ENCODE results near the gene MAP1LC3B2. TPM values are rescaled to one million over a fixed set of nuclear protein-coding genes. Genes with fewer than 3 reads are reported as not detected.

MAP1LC3B2 gene
- total RNA-seq, result 0.46 TPM

GRCh38 chr12:116559162-116559935 is at the start of gene MAP1LC3B2:
Gene MAP1LC3B2 (plus strand): TSS chr12:116559381. CDS start chr12:116575943, 16,562 bp downstream.
- peak; percentile 62 for DNase-seq (ENCODE audit: low spot score)

DNA sequence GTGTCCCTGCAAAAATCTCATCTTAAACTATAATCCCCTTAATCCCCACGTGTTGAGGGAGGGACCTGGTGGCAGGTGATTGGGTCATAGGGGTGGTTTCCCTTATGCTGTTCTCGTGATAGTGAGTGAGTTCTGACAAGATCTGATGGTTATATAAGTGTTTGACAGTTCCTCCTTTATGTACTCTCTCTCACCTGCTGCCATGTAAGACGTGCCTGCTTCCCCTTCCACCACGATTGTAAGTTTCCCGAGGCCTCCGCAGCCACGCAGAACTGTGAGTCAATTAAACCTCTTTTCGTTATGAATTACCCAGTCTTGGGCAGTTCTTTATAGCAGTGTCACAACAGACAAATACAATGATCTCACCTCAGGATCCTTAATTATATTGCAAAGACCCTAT is 45.2 kb upstream of the MAP1LC3B2 start:
- no peak for DNase-seq (ENCODE audit: low spot score)

GRCh38 chr12:116515684-116516083 is 43.5 kb upstream of the MAP1LC3B2 start:
- no peak for DNase-seq (ENCODE audit: low spot score)

GRCh38 chr12:116516657-116517056 is 42.5 kb upstream of the MAP1LC3B2 start:
- DNase-seq (ENCODE audit: low spot score), result no peak

- no peak for DNase-seq (ENCODE audit: low spot score)
Measured at GRCh38 chr12:116517431-116518045, 41.6 kb upstream of the MAP1LC3B2 start.

GRCh38 chr12:116520225-116520760 is 38.9 kb upstream of the MAP1LC3B2 start:
- no peak for DNase-seq (ENCODE audit: low spot score)

- DNase-seq (ENCODE audit: low spot score), result no peak
Measured at GRCh38 chr12:116520801-116521471, 38.2 kb upstream of the MAP1LC3B2 start.

- DNase-seq (ENCODE audit: low spot score), result no peak
Measured at GRCh38 chr12:116524311-116524710, 34.9 kb upstream of the MAP1LC3B2 start.

- no peak for DNase-seq (ENCODE audit: low spot score)
Measured at GRCh38 chr12:116524964-116525379, 34.2 kb upstream of the MAP1LC3B2 start.

- DNase-seq (ENCODE audit: low spot score), result peak; percentile 51
Measured at GRCh38 chr12:116525418-116526001, 33.7 kb upstream of the MAP1LC3B2 start.

DNA sequence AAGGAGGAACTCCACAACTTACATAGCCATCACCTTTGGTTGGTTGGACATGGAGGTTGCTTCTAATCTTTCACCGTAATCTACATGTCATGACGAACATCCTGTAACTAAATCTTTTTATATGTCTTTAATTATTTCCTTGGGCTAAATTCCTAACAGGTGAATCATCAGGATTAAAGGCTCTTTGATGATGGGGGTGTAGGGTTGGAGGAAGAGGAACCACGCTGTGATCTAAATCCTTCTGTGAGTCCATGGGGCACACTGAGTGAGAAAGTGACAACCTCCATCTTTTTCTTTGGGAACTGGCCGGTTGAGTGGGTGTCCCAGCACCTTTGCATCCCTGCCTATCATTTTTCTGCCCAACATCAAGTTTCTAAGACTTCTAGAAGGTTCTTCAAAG is 31.1 kb upstream of the MAP1LC3B2 start:
- DNase-seq (ENCODE audit: low spot score), result no peak

DNA sequence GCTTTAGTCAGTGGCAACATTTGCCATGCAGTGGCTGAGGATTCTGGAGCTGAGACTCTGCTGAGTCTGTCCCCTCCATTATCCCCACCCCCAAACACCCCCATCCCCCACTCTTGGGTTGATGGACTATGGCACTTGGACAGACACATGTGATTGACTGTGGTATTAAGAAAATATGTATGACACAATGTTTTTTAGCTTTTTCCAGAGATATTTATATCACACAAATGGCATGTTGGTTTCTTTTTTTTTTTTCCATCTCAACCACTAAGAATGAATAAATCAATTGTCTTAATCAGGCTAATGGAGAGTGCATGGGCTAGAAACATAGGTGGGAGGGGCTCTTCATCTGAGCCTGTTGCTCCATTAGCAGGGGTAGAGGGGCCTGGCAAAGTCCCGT is 30.7 kb upstream of the MAP1LC3B2 start:
- DNase-seq (ENCODE audit: low spot score), result no peak

DNA sequence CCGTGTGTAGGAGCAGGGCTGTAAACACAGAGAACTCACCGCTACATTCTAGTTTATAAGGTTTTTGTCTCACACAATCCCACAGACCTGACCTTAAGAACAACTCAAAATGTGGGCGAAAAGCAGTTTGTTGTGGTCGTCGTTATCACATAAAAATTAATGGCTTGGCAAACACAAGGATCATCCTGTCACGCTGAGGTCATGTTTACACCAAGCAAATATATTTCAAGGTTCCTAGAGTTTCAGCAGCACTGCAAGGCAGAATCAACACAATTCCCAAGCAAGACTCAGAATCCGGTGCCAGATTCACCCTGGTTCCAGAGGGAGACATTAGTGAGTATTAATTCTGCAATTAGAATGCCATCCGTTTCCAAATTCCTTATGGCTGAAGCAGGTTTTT is 30.1 kb upstream of the MAP1LC3B2 start:
- no peak for DNase-seq (ENCODE audit: low spot score)

DNA sequence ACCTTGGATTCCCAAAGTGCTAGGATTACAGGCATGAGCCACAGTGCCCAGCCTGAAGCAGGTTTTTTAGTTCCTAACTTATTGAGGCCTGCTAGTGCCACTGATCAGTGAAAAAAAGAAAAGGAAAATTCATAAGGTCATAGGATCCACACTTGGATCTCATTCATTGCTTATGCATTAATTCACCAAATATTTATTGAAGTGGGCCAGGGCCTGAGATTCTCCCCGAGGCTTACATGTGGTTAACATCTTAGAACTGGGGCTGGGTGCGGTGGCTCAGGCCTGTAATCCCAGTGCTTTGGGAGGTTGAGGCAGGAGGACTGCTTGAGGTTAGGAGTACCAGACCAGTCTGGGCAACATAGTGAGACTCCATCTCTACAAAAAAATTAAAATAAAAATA is 29.5 kb upstream of the MAP1LC3B2 start:
- no peak for DNase-seq (ENCODE audit: low spot score)

DNA sequence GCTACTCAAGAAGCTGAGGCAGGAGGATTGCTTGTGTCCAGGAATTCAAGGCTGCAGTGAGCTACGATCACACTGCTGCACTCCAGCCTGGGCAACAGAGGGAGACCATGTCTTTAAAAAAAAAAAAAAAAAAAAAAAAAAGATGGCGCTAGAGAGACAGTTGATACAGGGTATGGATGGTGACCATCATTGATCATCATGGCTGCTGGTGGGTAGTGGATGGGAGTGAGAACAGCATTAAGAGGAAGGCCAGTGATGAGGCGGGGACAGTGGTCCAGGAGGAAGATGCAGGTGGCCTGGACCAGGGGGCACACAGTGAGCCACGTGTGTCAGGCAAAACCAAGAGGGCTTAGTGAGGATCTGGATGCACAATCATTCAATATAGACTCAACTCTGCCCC is 26.8 kb upstream of the MAP1LC3B2 start:
- DNase-seq (ENCODE audit: low spot score), result no peak

DNA sequence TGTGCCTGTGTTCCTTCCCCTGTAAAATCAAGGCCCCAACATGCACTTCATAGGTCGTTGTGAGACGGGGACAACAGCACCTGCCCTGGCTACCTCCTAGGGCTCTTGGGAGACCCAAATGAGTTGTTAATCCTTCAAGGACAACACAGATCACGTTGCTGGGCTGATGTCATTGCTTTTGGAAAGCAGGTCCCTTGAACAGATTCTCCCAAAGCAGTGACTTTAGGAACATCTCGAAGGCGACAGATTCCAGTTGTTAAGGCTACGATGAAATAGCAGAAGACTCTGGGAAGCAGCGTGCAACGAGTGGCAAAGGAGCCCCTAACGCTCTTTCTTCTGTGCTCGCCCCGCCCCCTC is 26.2 kb upstream of the MAP1LC3B2 start:
- DNase-seq (ENCODE audit: low spot score), result no peak

- peak; percentile 66 for DNase-seq (ENCODE audit: low spot score)
Measured at GRCh38 chr12:116533343-116534251, 25.6 kb upstream of the MAP1LC3B2 start.

- DNase-seq (ENCODE audit: low spot score), result no peak
Measured at GRCh38 chr12:116534311-116535121, 24.7 kb upstream of the MAP1LC3B2 start.

- DNase-seq (ENCODE audit: low spot score), result no peak
Measured at GRCh38 chr12:116535241-116535640, 23.9 kb upstream of the MAP1LC3B2 start.
